Measurements from ENCODE around the gene JAG1.

Gene JAG1

GRCh38 chr20:10714236-10714975 is 40.6 kb upstream of the JAG1 start:
- Histone ChIP-seq H3K27ac (replicated peaks; ENCODE audit: low read length) (no peak overlapping the region), H3K18ac (ENCODE audit: low read length) (no peak overlapping the region), H3K9ac (ENCODE audit: low read depth, low read length, poor library complexity) (no peak overlapping the region), H3K14ac (ENCODE audit: low read length) (no peak overlapping the region), H2BK15ac (ENCODE audit: low read length) (no peak overlapping the region), H3K9me3 (replicated peaks in 1 of 2; ENCODE audit: control insufficient read depth in 2 of 2, insufficient read depth in 1 of 2, low read depth in 1 of 2, low read length in 2 of 2) (peaks cover 0 to 7% of the 10 kb centered on the region in 2 donors), H3K4me1 (ENCODE audit: control insufficient read depth in 2 of 2, insufficient read depth in 1 of 2, low read depth in 1 of 2, low read length in 2 of 2) (peaks cover 5 to 18% of the 10 kb centered on the region in 2 donors), H2BK5ac (ENCODE audit: low read length) (no peak overlapping the region), H3K36me3 (replicated peaks in 1 of 2; ENCODE audit: control insufficient read depth in 2 of 2, insufficient read depth in 2 of 2, low read length in 2 of 2) (no peaks in the 10 kb centered on the region), H2BK12ac (ENCODE audit: low read length) (no peak overlapping the region), H3K4ac (ENCODE audit: low read length) (no peak overlapping the region), H3K27me3 (ENCODE audit: control insufficient read depth in 3 of 3, insufficient read depth in 3 of 3, low read depth in 1 of 3, low read length in 3 of 3) (no peaks in the 10 kb centered on the region), H3K4me2 (ENCODE audit: insufficient read depth, low read length, poor library complexity, severe bottlenecking) (no peak overlapping the region), H3K79me1 (ENCODE audit: low read depth, low read length) (no peaks in the 10 kb centered on the region), H2AFZ (ENCODE audit: low read length) (no peak overlapping the region), H2BK120ac (ENCODE audit: low read depth, low read length) (no peak overlapping the region), H3K23ac (ENCODE audit: low read depth, low read length, poor library complexity) (no peak overlapping the region), H2AK5ac (ENCODE audit: low read depth, low read length) (no peak overlapping the region), H4K8ac (ENCODE audit: low read depth, low read length) (no peak overlapping the region), H3K4me3 (ENCODE audit: low read length in 2 of 2) (no peak overlapping the region), H4K91ac (ENCODE audit: low read depth, low read length, poor library complexity) (no peak overlapping the region)
- no peak for DNase-seq (ENCODE audit: low spot score)

GRCh38 chr20:10713161-10713560 is 39.4 kb upstream of the JAG1 start:
- no CpG with 5 or more reads among the region's 2 CpGs for WGBS, 2 donors (ENCODE audit: extremely low coverage in 2 of 2, insufficient read length in 2 of 2, insufficient replicate concordance in 1 of 2)

GRCh38 chr20:10711903-10712451 is 38.2 kb upstream of the JAG1 start:
- H2BK12ac ChIP-seq (ENCODE audit: low read length): no peak overlapping the region
- no peak overlapping the region for H4K8ac ChIP-seq (ENCODE audit: low read depth, low read length)
- H4K91ac ChIP-seq (ENCODE audit: low read depth, low read length, poor library complexity): no peak overlapping the region
- no peaks in the 10 kb centered on the region for H3K79me1 ChIP-seq (ENCODE audit: low read depth, low read length)
- H3K9ac ChIP-seq (ENCODE audit: low read depth, low read length, poor library complexity): no peak overlapping the region
- no peak overlapping the region for H2BK5ac ChIP-seq (ENCODE audit: low read length)
- no peak overlapping the region for H2AFZ ChIP-seq (ENCODE audit: low read length)
- no peak overlapping the region for H3K23ac ChIP-seq (ENCODE audit: low read depth, low read length, poor library complexity)
- H2AK5ac ChIP-seq (ENCODE audit: low read depth, low read length): no peak overlapping the region
- no peak overlapping the region for H3K14ac ChIP-seq (ENCODE audit: low read length)
- WGBS, 2 donors (ENCODE audit: extremely low coverage in 2 of 2, insufficient read length in 2 of 2, insufficient replicate concordance in 1 of 2): no CpG with 5 or more reads among the region's 5 CpGs
- peaks cover 0 to 7% of the 10 kb centered on the region in 2 donors for H3K9me3 ChIP-seq (replicated peaks in 1 of 2; ENCODE audit: control insufficient read depth in 2 of 2, insufficient read depth in 1 of 2, low read depth in 1 of 2, low read length in 2 of 2)
- no peaks in the 10 kb centered on the region for H3K27me3 ChIP-seq (ENCODE audit: control insufficient read depth in 3 of 3, insufficient read depth in 3 of 3, low read depth in 1 of 3, low read length in 3 of 3)
- H3K27ac ChIP-seq (replicated peaks; ENCODE audit: low read length): no peak overlapping the region
- H3K4me2 ChIP-seq (ENCODE audit: insufficient read depth, low read length, poor library complexity, severe bottlenecking): no peak overlapping the region
- H3K4me3 ChIP-seq (ENCODE audit: low read length in 2 of 2): no peak overlapping the region
- no peaks in the 10 kb centered on the region for H3K36me3 ChIP-seq (replicated peaks in 1 of 2; ENCODE audit: control insufficient read depth in 2 of 2, insufficient read depth in 2 of 2, low read length in 2 of 2)
- DNase-seq (ENCODE audit: low spot score): no peak
- H3K4ac ChIP-seq (ENCODE audit: low read length): no peak overlapping the region
- no peak overlapping the region for H2BK15ac ChIP-seq (ENCODE audit: low read length)
- H3K4me1 ChIP-seq (ENCODE audit: control insufficient read depth in 2 of 2, insufficient read depth in 1 of 2, low read depth in 1 of 2, low read length in 2 of 2): peaks cover 14 to 23% of the 10 kb centered on the region in 2 donors
- no peak overlapping the region for H2BK120ac ChIP-seq (ENCODE audit: low read depth, low read length)
- H3K18ac ChIP-seq (ENCODE audit: low read length): no peak overlapping the region

More at GRCh38 chr20:10713161-10713560, 39.4 kb upstream of the JAG1 start:
- Histone ChIP-seq H3K14ac (ENCODE audit: low read length) (no peak overlapping the region), H4K91ac (ENCODE audit: low read depth, low read length, poor library complexity) (no peak overlapping the region), H3K27ac (replicated peaks; ENCODE audit: low read length) (no peak overlapping the region), H3K4me2 (ENCODE audit: insufficient read depth, low read length, poor library complexity, severe bottlenecking) (no peak overlapping the region), H3K9ac (ENCODE audit: low read depth, low read length, poor library complexity) (no peak overlapping the region), H3K36me3 (replicated peaks in 1 of 2; ENCODE audit: control insufficient read depth in 2 of 2, insufficient read depth in 2 of 2, low read length in 2 of 2) (no peaks in the 10 kb centered on the region), H3K18ac (ENCODE audit: low read length) (no peak overlapping the region), H2AFZ (ENCODE audit: low read length) (no peak overlapping the region), H2BK12ac (ENCODE audit: low read length) (no peak overlapping the region), H3K4me1 (ENCODE audit: control insufficient read depth in 2 of 2, insufficient read depth in 1 of 2, low read depth in 1 of 2, low read length in 2 of 2) (peaks cover 11 to 23% of the 10 kb centered on the region in 2 donors), H2BK15ac (ENCODE audit: low read length) (no peak overlapping the region), H3K27me3 (ENCODE audit: control insufficient read depth in 3 of 3, insufficient read depth in 3 of 3, low read depth in 1 of 3, low read length in 3 of 3) (no peaks in the 10 kb centered on the region), H2BK120ac (ENCODE audit: low read depth, low read length) (no peak overlapping the region), H2AK5ac (ENCODE audit: low read depth, low read length) (no peak overlapping the region), H4K8ac (ENCODE audit: low read depth, low read length) (no peak overlapping the region), H2BK5ac (ENCODE audit: low read length) (no peak overlapping the region), H3K4me3 (ENCODE audit: low read length in 2 of 2) (no peak overlapping the region), H3K23ac (ENCODE audit: low read depth, low read length, poor library complexity) (no peak overlapping the region), H3K79me1 (ENCODE audit: low read depth, low read length) (no peaks in the 10 kb centered on the region), H3K4ac (ENCODE audit: low read length) (no peak overlapping the region), H3K9me3 (replicated peaks in 1 of 2; ENCODE audit: control insufficient read depth in 2 of 2, insufficient read depth in 1 of 2, low read depth in 1 of 2, low read length in 2 of 2) (peaks cover 0 to 7% of the 10 kb centered on the region in 2 donors)
- no peak for DNase-seq (ENCODE audit: low spot score)

- DNase-seq (ENCODE audit: low spot score): no peak
- Histone ChIP-seq H3K4me1 (ENCODE audit: control insufficient read depth in 2 of 2, insufficient read depth in 1 of 2, low read depth in 1 of 2, low read length in 2 of 2) (peaks cover 14 to 23% of the 10 kb centered on the region in 2 donors), H3K36me3 (replicated peaks in 1 of 2; ENCODE audit: control insufficient read depth in 2 of 2, insufficient read depth in 2 of 2, low read length in 2 of 2) (no peaks in the 10 kb centered on the region), H2BK15ac (ENCODE audit: low read length) (no peak overlapping the region), H3K9me3 (replicated peaks in 1 of 2; ENCODE audit: control insufficient read depth in 2 of 2, insufficient read depth in 1 of 2, low read depth in 1 of 2, low read length in 2 of 2) (peaks cover 0 to 7% of the 10 kb centered on the region in 2 donors), H2BK120ac (ENCODE audit: low read depth, low read length) (no peak overlapping the region), H3K23ac (ENCODE audit: low read depth, low read length, poor library complexity) (no peak overlapping the region), H4K91ac (ENCODE audit: low read depth, low read length, poor library complexity) (no peak overlapping the region), H2BK5ac (ENCODE audit: low read length) (no peak overlapping the region), H4K8ac (ENCODE audit: low read depth, low read length) (no peak overlapping the region), H3K27ac (replicated peaks; ENCODE audit: low read length) (no peak overlapping the region), H3K4me3 (ENCODE audit: low read length in 2 of 2) (no peak overlapping the region), H3K18ac (ENCODE audit: low read length) (no peak overlapping the region), H3K27me3 (ENCODE audit: control insufficient read depth in 3 of 3, insufficient read depth in 3 of 3, low read depth in 1 of 3, low read length in 3 of 3) (no peaks in the 10 kb centered on the region), H3K9ac (ENCODE audit: low read depth, low read length, poor library complexity) (no peak overlapping the region), H2AK5ac (ENCODE audit: low read depth, low read length) (no peak overlapping the region), H3K14ac (ENCODE audit: low read length) (no peak overlapping the region), H3K79me1 (ENCODE audit: low read depth, low read length) (no peaks in the 10 kb centered on the region), H2AFZ (ENCODE audit: low read length) (no peak overlapping the region), H3K4me2 (ENCODE audit: insufficient read depth, low read length, poor library complexity, severe bottlenecking) (no peak overlapping the region), H2BK12ac (ENCODE audit: low read length) (peak overlapping the region; percentile 1), H3K4ac (ENCODE audit: low read length) (no peak overlapping the region)
- no CpG with 5 or more reads among the region's 6 CpGs for WGBS, 2 donors (ENCODE audit: extremely low coverage in 2 of 2, insufficient read length in 2 of 2, insufficient replicate concordance in 1 of 2)
Observed at GRCh38 chr20:10710991-10711775, 37.4 kb upstream of the JAG1 start.

Data from neuronal stem cell (in vitro differentiated cells).